HG03025 (cell line): ENCODE measurements around the gene SCRN3.
"Not testable (repeated sequence)": the region's sequence is repeated elsewhere in the genome, so short reads cannot be mapped to it uniquely, and the experiment has no call there.

ENCODE experiments used
- ATAC-seq: cut with Tn5 transposase; IDR thresholded peaks from one replicate; pipeline ENCODE4 v1.9.1; 2021; ENCODE audit warnings: mild to moderate bottlenecking, moderate library complexity; ENCODE audit not compliant: unreplicated experiment, low FRiP score

SCRN3 gene

DNA sequence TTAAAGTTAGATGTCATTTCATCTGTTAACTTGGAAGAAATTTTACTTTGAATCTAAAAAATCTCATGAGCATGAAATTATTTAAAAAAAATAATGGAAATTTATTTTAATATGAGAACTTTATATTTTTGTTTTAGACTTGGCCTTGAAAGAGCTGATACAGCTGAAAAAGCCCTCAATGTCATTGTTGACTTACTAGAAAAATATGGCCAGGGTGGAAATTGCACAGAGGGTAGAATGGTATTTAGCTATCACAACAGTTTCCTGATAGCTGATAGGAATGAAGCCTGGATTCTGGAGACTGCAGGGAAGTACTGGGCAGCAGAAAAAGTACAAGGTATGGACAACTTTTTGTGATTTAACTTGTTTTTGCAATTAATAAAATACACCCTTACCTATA, 5.3 kb downstream of the SCRN3 start:
- no peak for ATAC-seq

GRCh38 chr2:174403628-174404027, 8.1 kb downstream of the SCRN3 start:
- ATAC-seq: no peak

DNA sequence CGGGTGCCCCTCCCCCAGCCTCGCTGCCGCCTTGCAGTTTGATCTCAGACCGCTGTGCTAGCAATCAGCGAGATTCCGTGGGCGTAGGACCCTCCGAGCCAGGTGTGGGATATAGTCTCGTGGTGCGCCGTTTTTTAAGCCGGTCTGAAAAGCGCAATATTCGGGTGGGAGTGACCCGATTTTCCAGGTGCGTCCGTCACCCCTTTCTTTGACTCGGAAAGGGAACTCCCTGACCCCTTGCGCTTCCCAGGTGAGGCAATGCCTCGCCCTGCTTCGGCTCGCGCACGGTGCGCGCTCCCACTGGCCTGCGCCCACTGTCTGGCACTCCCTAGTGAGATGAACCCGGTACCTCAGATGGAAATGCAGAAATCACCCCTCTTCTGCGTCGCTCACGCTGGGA, 14.5 kb downstream of the SCRN3 start:
- not testable (repeated sequence) for ATAC-seq

DNA sequence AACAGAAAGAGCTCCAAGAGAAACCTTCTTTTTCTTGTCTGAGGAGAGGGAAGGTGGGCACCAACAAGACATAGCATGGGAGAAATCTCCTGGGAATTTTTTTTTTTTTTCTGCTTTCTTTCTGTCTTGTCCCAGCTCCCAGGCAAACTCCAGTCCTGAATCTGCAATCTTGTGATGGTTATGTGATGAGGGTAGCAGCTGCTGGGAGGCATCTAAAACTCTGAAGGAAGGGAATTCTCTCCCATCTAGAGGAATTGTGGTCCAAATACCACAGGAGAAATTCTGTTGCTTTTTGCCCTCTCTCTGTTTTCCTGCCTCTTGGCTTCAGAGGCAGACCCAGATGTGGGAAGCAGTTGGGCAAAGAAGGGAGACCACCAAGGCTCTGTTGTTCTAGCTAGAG, 16.7 kb downstream of the SCRN3 start:
- ATAC-seq: no peak

GRCh38 chr2:174428214-174428613, 32.7 kb downstream of the SCRN3 start:
- ATAC-seq: no peak

DNA sequence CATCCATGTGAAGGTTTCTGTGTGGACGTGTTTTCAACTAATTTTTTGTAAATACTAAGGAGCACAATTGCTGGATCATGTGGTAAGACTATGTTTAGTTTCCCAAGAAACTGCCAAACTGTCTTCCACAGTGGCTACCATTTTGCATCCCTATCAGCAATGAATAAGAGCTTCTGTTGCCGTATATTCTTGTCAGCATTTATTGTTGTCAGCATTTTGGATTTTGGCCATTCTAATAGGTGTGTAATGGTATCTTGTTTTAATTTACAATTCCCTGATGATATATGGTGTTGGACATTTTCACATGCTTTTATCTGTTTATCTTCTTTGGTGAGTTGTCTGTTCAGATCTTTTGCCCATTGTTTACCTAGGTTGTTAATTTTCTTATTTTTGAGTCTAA, 34.5 kb downstream of the SCRN3 start:
- no peak for ATAC-seq

DNA sequence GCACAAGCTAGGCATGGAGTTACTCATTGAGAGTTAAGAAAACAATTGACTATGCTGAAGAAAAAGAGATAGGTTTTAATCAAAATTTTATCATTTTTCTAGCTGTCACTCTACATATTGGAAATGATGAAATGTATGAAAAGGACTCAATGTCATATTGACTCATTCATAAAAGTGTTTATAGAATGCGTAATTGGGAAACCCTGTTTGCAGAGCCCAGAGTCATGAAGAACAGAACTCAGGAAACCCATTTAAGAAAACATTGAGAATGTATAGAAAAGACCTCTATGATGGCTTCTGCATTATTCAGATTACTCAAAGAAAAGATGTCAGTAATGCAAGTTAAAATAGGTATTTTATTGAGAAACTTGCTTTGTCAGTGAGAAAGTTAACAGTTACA, 36.4 kb downstream of the SCRN3 start:
- no peak for ATAC-seq

GRCh38 chr2:174436351-174436750, 40.8 kb downstream of the SCRN3 start:
- no peak for ATAC-seq

DNA sequence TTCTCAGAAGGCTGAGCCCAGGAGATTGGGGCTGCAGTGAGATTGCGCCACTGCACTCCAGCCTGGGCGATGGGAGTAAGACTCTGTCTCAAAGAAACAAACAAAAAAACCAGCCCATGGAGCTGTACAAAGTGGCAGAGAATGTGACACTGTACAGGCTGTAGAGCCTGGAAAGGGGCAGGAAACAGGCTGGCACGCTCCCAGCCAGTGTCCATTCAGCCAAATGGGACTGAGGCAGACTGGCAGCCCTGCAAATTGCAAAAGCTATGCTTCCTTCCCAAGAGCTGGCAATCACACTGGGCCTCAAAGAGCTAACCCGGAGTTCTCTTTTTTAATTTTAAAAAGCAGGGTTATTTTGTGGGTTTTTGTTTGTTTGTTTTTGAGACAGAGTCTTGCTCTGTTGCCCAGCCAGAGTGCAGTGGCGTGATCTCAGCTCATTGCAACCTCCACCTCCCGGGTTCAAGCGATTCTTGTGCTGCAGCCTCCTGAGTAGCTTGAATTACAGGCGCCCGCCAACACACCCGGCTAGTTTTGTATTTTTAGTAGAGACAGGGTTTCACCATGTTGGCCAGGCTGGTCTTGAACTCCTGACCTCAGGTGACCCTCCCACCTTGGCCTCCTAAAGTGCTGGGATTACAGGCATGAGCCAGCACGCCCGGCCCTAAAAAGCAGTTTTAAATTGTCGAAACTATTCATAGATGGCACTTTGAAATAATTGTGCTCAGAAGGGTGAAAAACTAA, 42.8 kb downstream of the SCRN3 start:
- no peak for ATAC-seq

GRCh38 chr2:174439323-174439722, 43.8 kb downstream of the SCRN3 start:
- ATAC-seq: no peak

GRCh38 chr2:174439950-174440349, 44.4 kb downstream of the SCRN3 start:
- no peak for ATAC-seq

DNA sequence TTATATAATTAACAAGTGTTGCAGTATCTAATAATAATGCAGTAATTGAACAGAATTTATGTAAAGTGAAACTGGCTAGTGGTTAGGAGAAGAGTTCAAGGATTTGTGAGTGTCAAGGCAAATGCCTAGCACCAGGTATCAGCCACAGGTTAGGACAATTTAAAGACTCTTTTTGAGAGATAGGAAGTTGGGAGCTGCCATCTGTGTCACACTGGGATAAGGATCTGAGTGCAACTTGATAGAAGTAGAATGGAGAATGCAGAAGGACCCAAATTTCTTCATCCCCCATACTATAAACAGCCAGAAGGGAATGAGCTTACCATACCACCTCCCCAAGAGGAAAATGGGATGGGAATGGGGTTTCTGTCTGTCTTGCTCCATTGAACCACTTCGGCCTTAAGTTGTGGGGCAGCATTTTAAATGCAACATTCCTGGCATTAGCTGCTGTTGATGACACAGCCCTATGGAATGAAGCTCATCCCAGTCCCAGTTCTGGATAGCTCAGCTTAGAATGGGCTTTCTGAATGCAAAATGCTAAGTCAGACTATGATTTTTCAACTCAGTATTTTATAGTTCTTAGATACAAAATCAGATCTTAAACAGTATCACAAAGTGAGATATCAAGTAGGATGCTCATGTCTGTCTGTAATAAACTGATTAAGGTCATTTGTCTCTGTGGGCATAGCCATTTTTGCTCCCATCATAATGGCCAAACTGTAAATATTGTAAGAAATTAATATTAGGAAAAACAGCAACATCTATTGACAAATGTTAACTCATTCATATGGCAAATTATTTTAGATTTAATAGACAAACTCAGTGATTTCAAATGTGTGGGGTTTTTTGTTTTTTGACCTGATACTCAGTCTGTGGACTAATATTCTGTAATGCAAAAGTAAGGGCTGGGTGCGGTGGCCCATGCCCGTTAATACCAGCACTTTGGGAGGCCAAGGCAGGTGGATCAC, 47.3 kb downstream of the SCRN3 start:
- no peak for ATAC-seq

DNA sequence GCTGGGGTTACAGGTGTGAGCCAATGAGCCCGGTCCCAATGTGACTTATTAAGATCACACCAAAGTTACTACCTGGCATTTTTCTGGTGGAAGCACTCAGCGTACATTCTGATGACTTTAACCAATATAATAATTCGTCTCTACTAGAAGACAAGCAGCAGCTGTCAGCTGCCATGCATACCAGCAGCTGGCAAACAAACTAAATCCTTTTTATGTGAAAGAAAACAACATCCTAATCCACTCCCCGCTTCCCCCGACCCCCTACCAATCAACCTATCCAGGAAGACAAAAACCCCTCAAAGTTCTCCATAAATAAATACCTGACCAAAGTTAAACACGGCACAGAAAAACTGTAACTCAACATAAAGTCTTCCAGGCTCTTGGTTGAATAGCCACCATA, 49.2 kb downstream of the SCRN3 start:
- ATAC-seq: no peak

DNA sequence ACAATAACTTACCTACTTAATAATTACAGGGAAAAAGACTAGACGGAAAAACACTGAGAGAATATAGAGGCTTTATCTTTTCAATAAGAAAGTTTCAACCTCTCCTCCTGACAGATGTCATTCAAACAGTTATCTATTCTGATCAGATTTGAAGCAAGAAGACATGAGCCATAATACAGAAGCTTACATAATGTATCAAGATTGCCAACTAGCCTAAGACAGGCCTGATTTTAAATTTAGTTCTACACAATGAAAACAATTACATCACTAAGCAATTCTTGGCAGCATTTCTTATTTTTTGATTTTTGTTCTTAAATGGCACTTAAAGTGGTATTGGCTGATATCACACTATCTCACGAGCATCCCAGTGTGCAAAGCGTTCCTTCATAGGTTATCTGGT, 49.7 kb downstream of the SCRN3 start:
- no peak for ATAC-seq

- ATAC-seq: no peak
These were observed 51.0 kb downstream of the SCRN3 start for GRCh38 chr2:174446531-174446930.

- no peak for ATAC-seq
These were observed 53.5 kb downstream of the SCRN3 start for GRCh38 chr2:174449033-174449432.

- no peak for ATAC-seq
These were observed 54.7 kb downstream of the SCRN3 start for GRCh38 chr2:174450021-174450816.

DNA sequence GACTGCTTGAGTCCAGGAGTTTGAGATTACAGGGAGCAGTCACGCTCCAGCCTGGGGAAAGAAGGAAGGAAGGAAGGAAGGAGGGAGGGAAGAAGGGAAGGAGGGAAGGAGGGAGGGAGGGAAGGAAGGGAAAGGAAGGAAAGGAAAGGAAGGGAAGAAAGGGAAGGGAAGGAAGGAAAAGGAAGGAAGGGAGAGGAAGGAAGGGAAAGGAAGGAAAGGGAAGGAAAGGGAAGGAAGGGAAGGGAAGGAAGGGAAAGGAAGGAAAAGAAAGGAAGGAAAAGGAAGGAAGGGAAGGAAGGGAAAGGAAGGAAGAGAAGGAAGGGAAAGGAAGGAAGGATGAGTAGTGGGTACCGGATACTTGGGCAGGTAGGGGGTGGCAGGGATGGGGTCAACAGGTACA, 59.0 kb downstream of the SCRN3 start:
- ATAC-seq: no peak

DNA sequence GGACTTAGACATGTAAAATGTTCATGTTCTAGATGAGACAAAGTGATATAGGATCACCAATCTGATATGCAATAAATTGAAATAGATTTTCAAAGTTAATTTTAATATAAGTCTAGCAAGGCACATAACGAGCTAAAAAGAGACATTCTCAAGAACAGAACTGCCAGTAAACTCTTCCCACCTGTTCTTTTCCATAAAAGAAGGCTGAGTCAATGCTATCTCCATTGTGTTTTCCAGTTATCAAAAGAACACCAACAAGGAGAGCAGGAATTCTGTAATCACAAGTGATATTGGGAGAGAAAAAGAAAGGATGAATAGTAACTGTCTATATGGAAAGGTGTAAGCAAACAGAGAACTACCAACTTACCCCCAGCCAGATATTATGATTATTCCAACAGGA, 65.7 kb downstream of the SCRN3 start:
- no peak for ATAC-seq

GRCh38 chr2:174465327-174465726, 69.8 kb downstream of the SCRN3 start:
- no peak for ATAC-seq

DNA sequence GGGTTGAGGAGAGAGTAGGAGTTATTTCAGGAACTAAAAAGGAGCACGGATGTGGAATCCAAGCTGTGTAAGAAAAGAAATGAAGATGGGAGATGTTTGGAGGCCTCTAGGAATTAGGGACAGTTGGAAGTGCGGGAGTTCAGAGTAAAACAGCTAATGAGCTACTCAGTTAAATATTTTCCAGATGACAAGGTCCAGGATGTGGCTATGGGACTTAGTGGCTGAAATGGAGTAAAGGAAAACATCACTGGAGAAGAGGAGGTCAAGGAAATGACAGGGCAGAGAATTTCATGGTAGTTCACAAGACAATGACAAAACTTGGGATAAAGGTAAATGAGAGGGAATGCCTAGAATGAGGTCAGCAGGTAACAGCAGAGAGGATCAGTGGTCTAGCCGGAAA, 78.3 kb downstream of the SCRN3 start:
- ATAC-seq: no peak
